ENCODE measurements around the gene EEPD1.

GRCh38 chr7:36176697-36177096 is 23.6 kb downstream of the EEPD1 start:
- no peak for TF ChIP-seq CTCF (IDR thresholded peaks at IDR 0.05)
- TF ChIP-seq POLR2A (IDR thresholded peaks at IDR 0.05): no peak

All from thyroid gland (tissue), 4 donors.